H1 (cell line): ENCODE data around the gene INCENP. TPM values are rescaled to one million over a fixed set of nuclear protein-coding genes. Genes with fewer than 3 reads are reported as not detected.

ENCODE experiments used
- CTCF ChIA-PET: fragments of 300-600 bp; sonication (Branson Sonifier 250); formaldehyde crosslinking; loops from one replicate; lab custom pipeline; 2021; ENCODE audit not compliant: partially characterized antibody; lab: Charles Lee
- POLR2A ChIA-PET: fragments of 300-600 bp; sonication (Branson Sonifier 250); formaldehyde crosslinking; loops from one replicate; lab custom pipeline; 2021; ENCODE audit warnings: inconsistent platforms; ENCODE audit not compliant: partially characterized antibody; lab: Charles Lee
- DNase-seq, 2 experiments: peaks; one replicate each; pipeline versions ENCODE4 v3.0.0 to v3.0.0-alpha.2; 2010 to 2022; ENCODE audit warnings: low spot score in 2 of 2, low read depth in 1 of 2, mixed read lengths in 1 of 2
- FAIRE-seq: peaks from 2 replicates; lab custom pipeline; 2011; peaks lifted over from hg19 to GRCh38; lab: Jason Lieb, UNC
- H2AFZ ChIP-seq: 2 replicates; pipeline ENCODE4 v1.8.1; 2012; ENCODE audit warnings: low read length, inconsistent platforms
- H2AK5ac ChIP-seq: 2 replicates; pipeline ENCODE4 v1.6.1; 2013; ENCODE audit warnings: low read depth, low read length
- H2BK120ac ChIP-seq: replicated peaks from 2 replicates; pipeline ENCODE3; 2013; ENCODE audit warnings: low read depth, low read length, inconsistent platforms
- H2BK12ac ChIP-seq: 2 replicates; pipeline ENCODE4 v1.6.1; 2013; ENCODE audit warnings: low read depth, low read length
- H2BK15ac ChIP-seq: 2 replicates; pipeline ENCODE4 v1.6.1; 2013; ENCODE audit warnings: low read length
- H2BK20ac ChIP-seq: 2 replicates; pipeline ENCODE4 v1.6.1; 2013; ENCODE audit warnings: low read length
- H2BK5ac ChIP-seq: 2 replicates; pipeline ENCODE4 v1.6.1; 2013; ENCODE audit warnings: low read depth, low read length
- H3K14ac ChIP-seq: 2 replicates; pipeline ENCODE4 v1.6.1; 2013; ENCODE audit warnings: inconsistent platforms; ENCODE audit not compliant: insufficient read length
- H3K18ac ChIP-seq: 2 replicates; pipeline ENCODE4 v1.6.1; 2013; ENCODE audit warnings: low read length; ENCODE audit errors: extremely low read depth
- H3K23ac ChIP-seq: 2 replicates; pipeline ENCODE4 v1.6.1; 2013; ENCODE audit warnings: inconsistent platforms; ENCODE audit not compliant: insufficient read length
- H3K23me2 ChIP-seq: 2 replicates; pipeline ENCODE4 v1.6.1; 2013; ENCODE audit warnings: low read depth, low read length
- H3K27ac ChIP-seq: 2 replicates; pipeline ENCODE4 v1.6.1; 2011; ENCODE audit warnings: low read depth, low read length, inconsistent platforms
- H3K27me3 ChIP-seq, 4 experiments: replicated peaks in 1 of 4; 1 replicate in 1 of 4; 2 replicates in 3 of 4; pipeline versions ENCODE4 v1.6.1 to v1.8.1; 2011 to 2013; ENCODE audit warnings: low read length in 3 of 4, mild to moderate bottlenecking in 3 of 4, inconsistent platforms in 2 of 4, mixed read lengths in 2 of 4, moderate library complexity in 1 of 4; ENCODE audit not compliant: control insufficient read depth in 3 of 4, insufficient read depth in 3 of 4; ENCODE audit errors: extremely low read depth in 1 of 4
- H3K36me3 ChIP-seq, 4 experiments: 2 replicates each; pipeline versions ENCODE4 v1.6.1 to v1.8.1; 2011 to 2013; ENCODE audit warnings: mild to moderate bottlenecking in 4 of 4, low read length in 3 of 4, moderate library complexity in 2 of 4, control low read depth in 1 of 4, inconsistent platforms in 1 of 4; ENCODE audit not compliant: insufficient read depth in 4 of 4, control insufficient read depth in 2 of 4
- H3K4ac ChIP-seq: replicated peaks from 2 replicates; pipeline ENCODE3; 2013; ENCODE audit warnings: low read length, low read depth, mixed read lengths, inconsistent platforms; ENCODE audit not compliant: insufficient read length
- H3K4me1 ChIP-seq, 4 experiments: replicated peaks in 1 of 4; 1 replicate in 1 of 4; 2 replicates in 3 of 4; pipeline versions ENCODE4 v1.6.1 to v1.8.1; 2011 to 2013; ENCODE audit warnings: low read length in 3 of 4, inconsistent platforms in 2 of 4, mixed read lengths in 1 of 4; ENCODE audit not compliant: insufficient read depth in 4 of 4, control insufficient read depth in 3 of 4
- H3K4me2 ChIP-seq, 2 experiments: 2 replicates each; pipeline versions ENCODE4 v1.6.1 to v1.8.1; 2011 to 2013; ENCODE audit warnings: low read depth in 2 of 2, low read length in 2 of 2, control low read depth in 1 of 2, inconsistent platforms in 1 of 2, mild to moderate bottlenecking in 1 of 2; ENCODE audit not compliant: insufficient read depth in 1 of 2
- H3K4me3 ChIP-seq, 4 experiments: fragments of 200-600, 300-600 bp in 1 of 4; sonication (generic), shearing (Covaris generic), sonication (Bioruptor Twin) in 1 of 4; 2 replicates each; pipeline versions ENCODE4 v1.5.1 to v1.8.1; 2011 to 2016; ENCODE audit warnings: low read length in 4 of 4, low read depth in 3 of 4, control low read depth in 2 of 4, inconsistent platforms in 2 of 4, mild to moderate bottlenecking in 2 of 4, mixed read lengths in 1 of 4, moderate library complexity in 1 of 4; ENCODE audit not compliant: insufficient read depth in 2 of 4; ENCODE audit errors: extremely low read depth in 1 of 4
- H3K56ac ChIP-seq: replicated peaks from 2 replicates; pipeline ENCODE3; 2013; ENCODE audit warnings: low read depth, mild to moderate bottlenecking, mixed read lengths, low read length, inconsistent platforms; ENCODE audit not compliant: insufficient read length
- H3K79me1 ChIP-seq: 2 replicates; pipeline ENCODE4 v1.6.1; 2013; ENCODE audit warnings: low read depth, low read length, control low read depth
- H3K79me2 ChIP-seq, 2 experiments: 2 replicates each; pipeline versions ENCODE4 v1.6.1 to v1.8.1; 2012 to 2013; ENCODE audit warnings: low read length in 2 of 2, mild to moderate bottlenecking in 2 of 2, inconsistent platforms in 1 of 2; ENCODE audit not compliant: insufficient read depth in 2 of 2, control insufficient read depth in 1 of 2
- H3K9ac ChIP-seq, 4 experiments: replicated peaks in 1 of 4; 1 replicate in 1 of 4; 2 replicates in 3 of 4; pipeline versions ENCODE4 v1.6.1 to v1.8.1; 2011 to 2013; ENCODE audit warnings: low read depth in 3 of 4, low read length in 3 of 4, control low read depth in 2 of 4, mild to moderate bottlenecking in 2 of 4, moderate library complexity in 2 of 4, inconsistent platforms in 1 of 4; ENCODE audit errors: extremely low read depth in 1 of 4
- H3K9me3 ChIP-seq, 2 experiments: 2 replicates each; pipeline versions ENCODE4 v1.6.1 to v1.8.1; 2012 to 2013; ENCODE audit warnings: mild to moderate bottlenecking in 2 of 2, moderate library complexity in 2 of 2, control low read depth in 1 of 2, inconsistent platforms in 1 of 2, low read depth in 1 of 2, low read length in 1 of 2, mixed read lengths in 1 of 2; ENCODE audit not compliant: insufficient read depth in 2 of 2
- H4K20me1 ChIP-seq, 2 experiments: replicated peaks in 1 of 2; 2 replicates each; pipeline versions ENCODE3 to v1.8.1; 2011 to 2013; ENCODE audit warnings: inconsistent platforms in 2 of 2, low read length in 2 of 2, mild to moderate bottlenecking in 1 of 2; ENCODE audit not compliant: insufficient read depth in 2 of 2, control insufficient read depth in 1 of 2
- H4K5ac ChIP-seq: 2 replicates; pipeline ENCODE4 v1.6.1; 2013; ENCODE audit warnings: low read length, low read depth, mixed read lengths, inconsistent platforms; ENCODE audit not compliant: insufficient read length
- H4K8ac ChIP-seq: 2 replicates; pipeline ENCODE4 v1.8.0; 2013; ENCODE audit warnings: mild to moderate bottlenecking, moderate library complexity, low read length, inconsistent platforms; ENCODE audit not compliant: insufficient read depth; ENCODE audit errors: extremely low read depth
- H4K91ac ChIP-seq: replicated peaks from 2 replicates; pipeline ENCODE3; 2013; ENCODE audit warnings: low read length, mixed read lengths, inconsistent platforms; ENCODE audit not compliant: insufficient read length
- ASH2L ChIP-seq: fragments of 200-600, 300-600 bp; sonication (generic); IDR thresholded peaks from one replicate; pipeline ENCODE4 v1.7.1; 2017; ENCODE audit warnings: low read length
- ATF3 ChIP-seq: IDR thresholded peaks from 2 replicates; pipeline ENCODE4 v1.6.1; 2011; ENCODE audit warnings: low read depth, mild to moderate bottlenecking, low read length; ENCODE audit not compliant: insufficient read depth
- CTBP2 ChIP-seq: IDR thresholded peaks from 2 replicates; pipeline ENCODE4 v1.7.0; 2011; ENCODE audit warnings: borderline replicate concordance, mild to moderate bottlenecking, moderate library complexity, mixed read lengths, low read length; ENCODE audit not compliant: insufficient read depth, insufficient read length
- E2F6 ChIP-seq: IDR thresholded peaks from 2 replicates; pipeline ENCODE4 v1.6.1; 2012; ENCODE audit warnings: inconsistent platforms
- GABPA ChIP-seq: IDR thresholded peaks from 2 replicates; pipeline ENCODE4 v1.6.1; 2011; ENCODE audit warnings: mild to moderate bottlenecking, low read length, moderate library complexity, borderline replicate concordance; ENCODE audit not compliant: insufficient read depth
- GTF2F1 ChIP-seq: IDR thresholded peaks from 2 replicates; pipeline ENCODE4 v1.6.1; 2012; ENCODE audit warnings: low read depth, low read length, improper control_type of control experiment, borderline replicate concordance
- KDM5A ChIP-seq: fragments of 200-600 bp; IDR thresholded peaks from 2 replicates; pipeline ENCODE4 v1.7.1; 2012; ENCODE audit warnings: mild to moderate bottlenecking, low read length, inconsistent platforms, mixed read lengths
- MAFK ChIP-seq: IDR thresholded peaks from 2 replicates; pipeline ENCODE4 v1.6.1; 2012; ENCODE audit warnings: low read depth, mild to moderate bottlenecking, improper control_type of control experiment, low read length
- NANOG ChIP-seq: IDR thresholded peaks from 2 replicates; pipeline ENCODE4 v1.6.1; 2011; ENCODE audit warnings: low read length, low read depth, mild to moderate bottlenecking, inconsistent platforms; ENCODE audit not compliant: insufficient read depth, poor library complexity, severe bottlenecking
- TEAD4 ChIP-seq: IDR thresholded peaks from 2 replicates; pipeline ENCODE4 v1.6.1; 2012; ENCODE audit warnings: low read depth, low read length, inconsistent platforms, mixed read lengths
- USF2 ChIP-seq: IDR thresholded peaks from 2 replicates; pipeline ENCODE4 v1.6.1; 2011; ENCODE audit warnings: low read length, improper control_type of control experiment
- WGBS, 2 experiments: shearing (Covaris generic) in 1 of 2; methylation state at CpG; one replicate each; pipeline versions ENCODE4 v1.1.6 to v1.1.7; 2013 to 2015; ENCODE audit warnings: low lambda C conversion rate in 2 of 2, mixed read lengths in 2 of 2, inconsistent platforms in 1 of 2, low coverage in 1 of 2, missing lambda C conversion rate in 1 of 2; ENCODE audit not compliant: insufficient replicate concordance in 2 of 2, insufficient coverage in 1 of 2, insufficient read length in 1 of 2; ENCODE audit errors: extremely low coverage in 1 of 2, missing lambda C conversion rate in 1 of 2; 5-methylcytosine and 5-hydroxymethylcytosine counted together
- polyA plus RNA-seq, 7 experiments: library from polyadenylated mRNA; depleted of rRNA in 3 of 7; stranded (reverse) in 5 of 7; unstranded in 2 of 7; fragments of >200 nt in 5 of 7; fragments of 200-250 nt in 2 of 7; gene quantifications; 1 replicate in 5 of 7; 2 replicates in 1 of 7; 4 replicates in 1 of 7; pipeline versions ENCODE4 v1.2.1 to v1.2.3, GENCODE V29; 2011 to 2013; ENCODE audit warnings: missing spikeins in 2 of 7, mixed read lengths in 2 of 7
- total RNA-seq: library from RNA; stranded (reverse); fragmentation: NEBNext Ultra II Directional; extraction: Animal tissue kit (Norgen Biotek cat#: 25700); gene quantifications from 2 replicates; pipeline ENCODE4 v1.2.1, GENCODE V29; 2021

Gene INCENP
- total and polyA plus RNA-seq, 2 of the 8 experiments (the other 6 are each of a cell fraction or from before 2014, with no cell fraction given), result 25.4 to 132 TPM

GRCh38 chr11:62088331-62088933, 35.4 kb upstream of the INCENP start:
- Histone ChIP-seq H2BK12ac (no peak overlapping the region), H3K56ac (no peak overlapping the region), H3K18ac (no peak overlapping the region), H3K23me2 (no peaks in the 10 kb centered on the region), H4K8ac (no peak overlapping the region), H2BK5ac (no peak overlapping the region), H2BK20ac (no peak overlapping the region), H3K4me1 (no peaks in the 10 kb centered on the region), H3K79me2 (no peaks in the 10 kb centered on the region), H4K20me1 (no peaks in the 10 kb centered on the region), H4K5ac (no peak overlapping the region), H3K27me3 (no peaks in the 10 kb centered on the region), H3K4ac (no peak overlapping the region), H3K36me3 (no peaks in the 10 kb centered on the region), H4K91ac (no peak overlapping the region), H2AK5ac (no peak overlapping the region), H3K9me3 (peaks cover 19 to 27% of the 10 kb centered on the region in 2 experiments), H3K9ac (no peak overlapping the region), H3K79me1 (no peaks in the 10 kb centered on the region), H3K14ac (no peak overlapping the region), H3K23ac (no peak overlapping the region), H3K4me2 (no peak overlapping the region), H2AFZ (no peak overlapping the region), H3K4me3 (no peak overlapping the region), H2BK120ac (no peak overlapping the region), H3K27ac (no peak overlapping the region), H2BK15ac (no peak overlapping the region)
- CTCF ChIA-PET, result interaction anchor here (0.5 to 4.0 kb wide), 6 partner anchors 11 to 209 kb away, joined by 3 to 31 read pairs (median 4); no protein-coding TSS in a partner anchor
- FAIRE-seq (no peak), DNase-seq (no peak)
- WGBS, 2 experiments, result 64% methylated on average over 1 of the region's 1 CpG; no CpG with 5 or more reads in 1 of the 2 experiments
- POLR2A ChIA-PET, result no interaction called here
- TF ChIP-seq ATF3, result no peak
- no peak for TF ChIP-seq GABPA
- TF ChIP-seq TEAD4, result no peak
- TF ChIP-seq NANOG, result no peak
- TF ChIP-seq KDM5A, result no peak
- no peak for TF ChIP-seq E2F6
- no peak for TF ChIP-seq GTF2F1
- no peak for TF ChIP-seq USF2
- TF ChIP-seq CTBP2, result no peak
- TF ChIP-seq MAFK, result no peak
- no peak for TF ChIP-seq ASH2L
